Cardiac fibroblast (primary cell): ENCODE results near the gene ZBTB20.

Experiments used
- DNase-seq, 2 donors: peaks; one replicate each; pipeline versions ENCODE4 v3.0.0 to v3.0.0-alpha.2; 2010; ENCODE audit warnings: low read depth in 2 of 2
- H3K4me3 ChIP-seq, 2 donors: replicated peaks in 1 of 2; 1 replicate in 1 of 2; 2 replicates in 1 of 2; pipeline ENCODE4 v1.5.1; 2011; ENCODE audit warnings: low read depth in 2 of 2, low read length in 2 of 2, mild to moderate bottlenecking in 2 of 2, moderate library complexity in 1 of 2
- CTCF ChIP-seq: IDR thresholded peaks from one replicate; pipeline ENCODE4 v1.5.1; 2011; ENCODE audit warnings: low read depth, mild to moderate bottlenecking, low read length, inconsistent platforms

Gene ZBTB20

GRCh38 chr3:114732353-114732752 is 414.7 kb downstream of the ZBTB20 start:
- H3K4me3 ChIP-seq, result no peak overlapping the region
- no peak for TF ChIP-seq CTCF
- DNase-seq, result no peak

- no peak for DNase-seq
- no peak for TF ChIP-seq CTCF
These were observed 416.7 kb downstream of the ZBTB20 start for GRCh38 chr3:114730397-114730796.

GRCh38 chr3:114727373-114727772 is 419.7 kb downstream of the ZBTB20 start:
- no peak for TF ChIP-seq CTCF
- DNase-seq, result no peak
- no peak overlapping the region for H3K4me3 ChIP-seq

More at GRCh38 chr3:114730397-114730796, 416.7 kb downstream of the ZBTB20 start:
- no peak overlapping the region for H3K4me3 ChIP-seq

- TF ChIP-seq CTCF, result no peak
- H3K4me3 ChIP-seq, result no peak overlapping the region
- DNase-seq, result no peak
These were observed 421.1 kb downstream of the ZBTB20 start for GRCh38 chr3:114725966-114726365.

GRCh38 chr3:114722530-114722929 is 424.6 kb downstream of the ZBTB20 start:
- no peak for DNase-seq
- H3K4me3 ChIP-seq, result no peak overlapping the region
- TF ChIP-seq CTCF, result no peak

GRCh38 chr3:114721864-114722263 is 425.2 kb downstream of the ZBTB20 start:
- DNase-seq, result no peak
- H3K4me3 ChIP-seq, result no peak overlapping the region
- TF ChIP-seq CTCF, result no peak

GRCh38 chr3:114721209-114721608 is 425.9 kb downstream of the ZBTB20 start:
- no peak for DNase-seq
- H3K4me3 ChIP-seq, result no peak overlapping the region
- TF ChIP-seq CTCF, result no peak
